Cerebellar cortex (tissue), 1 donor: ENCODE data around the gene ITGB3BP.
"Not testable (repeated sequence)": the region's sequence is repeated elsewhere in the genome, so short reads cannot be mapped to it uniquely, and the experiment has no call there.

Source experiments
- DNase-seq: peaks from one replicate; pipeline ENCODE4 v3.0.0-alpha.2; 2015; ENCODE audit warnings: low spot score

The ITGB3BP gene, protein sequence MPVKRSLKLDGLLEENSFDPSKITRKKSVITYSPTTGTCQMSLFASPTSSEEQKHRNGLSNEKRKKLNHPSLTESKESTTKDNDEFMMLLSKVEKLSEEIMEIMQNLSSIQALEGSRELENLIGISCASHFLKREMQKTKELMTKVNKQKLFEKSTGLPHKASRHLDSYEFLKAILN

DNA sequence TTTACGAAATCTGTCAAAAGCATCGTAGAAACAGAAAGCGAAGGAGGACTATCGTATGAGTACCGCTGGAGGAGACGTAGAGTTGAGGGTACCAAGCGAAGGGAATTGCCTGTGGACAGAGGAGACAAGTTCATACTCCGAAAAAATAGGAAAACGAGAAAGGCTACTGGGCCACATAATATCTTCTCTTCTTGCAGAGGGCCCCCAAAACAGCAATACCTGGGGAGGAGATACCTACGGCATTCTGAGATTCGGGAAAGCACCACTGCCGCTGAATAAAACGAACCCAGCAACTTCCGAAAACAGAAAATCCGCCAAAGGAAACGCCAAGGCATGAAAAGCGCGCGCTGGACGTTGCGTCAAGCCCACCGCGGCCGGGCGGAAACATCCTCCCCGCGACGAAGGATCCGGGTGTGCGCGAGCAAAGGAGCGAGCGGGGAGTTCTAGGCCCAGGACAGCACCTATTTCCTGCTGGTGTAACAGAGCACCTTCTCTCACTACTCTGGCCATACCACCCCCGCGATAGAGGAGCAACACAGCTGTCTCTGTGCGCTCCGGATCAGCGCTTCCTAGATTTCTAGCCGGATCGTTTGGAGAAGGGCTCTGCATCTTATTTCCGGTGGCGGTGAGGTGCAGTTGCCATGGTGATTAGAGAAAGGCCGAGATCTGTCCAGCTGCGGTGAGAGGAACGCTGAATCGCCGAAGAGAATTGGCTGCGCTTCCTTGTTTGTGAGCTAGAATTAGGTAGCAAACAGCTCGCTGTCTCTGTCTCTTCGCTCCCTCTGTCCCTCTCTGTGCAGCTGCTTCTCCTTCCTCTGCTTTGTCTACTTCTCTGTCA is at the start of gene ITGB3BP, which contains the start of gene EFCAB7:
Gene ITGB3BP (minus strand): TSS at position 335 of the 838 bp plus-strand sequence. CDS start 92 bp downstream, at position 243.
Gene EFCAB7 (plus strand): TSS at position 635 of the 838 bp plus-strand sequence. CDS start 2,048 bp downstream, outside the sequence.
- DNase-seq = peak; percentile 95

DNA sequence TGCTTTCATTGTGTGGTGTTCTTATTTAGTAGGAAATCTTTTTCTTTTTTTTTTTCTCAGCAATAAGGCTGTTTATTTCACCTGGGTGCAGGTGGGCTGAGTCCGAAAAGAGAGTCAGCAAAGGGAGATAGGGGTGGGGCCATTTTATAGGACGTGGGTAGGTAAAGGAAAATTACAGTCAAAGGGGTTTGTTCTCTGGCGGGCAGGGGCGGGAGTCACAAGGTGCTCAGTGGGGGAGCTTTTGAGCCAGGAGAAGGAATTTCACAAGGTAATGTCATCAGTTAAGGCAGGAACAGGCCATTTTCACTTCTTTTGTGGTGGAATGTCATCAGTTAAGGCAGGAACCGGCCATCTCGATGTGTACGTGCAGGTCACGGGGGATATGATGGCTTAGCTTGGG is 49.7 kb upstream of the ITGB3BP start:
- DNase-seq = not testable (repeated sequence)

DNA sequence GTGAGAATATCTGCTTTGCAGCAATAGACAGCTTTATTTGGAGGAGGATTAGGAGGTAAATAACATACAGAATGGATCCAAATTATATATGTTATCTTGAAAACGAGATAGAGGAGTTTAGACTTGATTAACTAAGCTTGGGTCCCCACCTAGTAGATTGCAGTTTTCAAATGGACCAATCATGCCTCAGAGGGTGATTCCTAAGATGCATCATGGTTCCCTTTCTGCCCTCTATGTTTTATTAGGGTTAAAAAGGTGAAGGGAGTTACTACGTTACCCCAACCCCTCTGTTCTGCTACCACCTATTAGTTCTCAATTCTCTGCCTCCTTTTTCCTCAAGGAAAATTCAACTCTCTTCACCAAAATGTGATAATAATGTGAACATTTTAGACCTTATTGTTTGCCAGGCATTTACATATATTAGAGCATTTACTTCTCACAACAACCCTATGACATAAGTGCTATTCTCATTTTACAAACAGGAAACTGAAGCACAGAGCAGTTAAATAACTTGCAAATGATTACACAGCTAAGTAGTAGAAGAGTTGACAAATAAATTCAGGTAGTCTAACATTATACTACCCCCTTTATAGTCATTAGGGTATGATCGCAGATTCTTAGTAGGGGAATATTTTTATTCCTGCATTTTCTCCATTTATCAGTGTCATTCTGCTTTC is 46.8 kb upstream of the ITGB3BP start:
- no peak for DNase-seq

DNA sequence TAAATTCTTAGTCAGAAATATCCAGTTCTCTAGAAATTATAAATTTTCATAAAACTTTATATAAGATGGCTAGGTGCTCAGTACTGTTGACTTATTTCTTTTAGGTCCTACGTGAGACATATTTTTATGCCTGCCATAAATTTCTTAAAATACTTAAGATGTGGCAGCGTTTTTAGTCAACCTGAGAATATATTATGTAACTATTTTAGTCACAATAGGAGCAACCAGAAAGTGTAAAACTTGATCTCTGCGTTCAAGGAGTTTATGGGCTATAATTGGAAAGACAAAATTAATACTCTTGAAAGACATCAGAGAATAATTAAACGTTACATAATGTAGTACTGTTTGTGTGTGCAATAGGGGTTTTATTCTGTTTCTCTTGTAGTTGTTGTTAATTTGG is 46.0 kb upstream of the ITGB3BP start:
- DNase-seq = no peak

DNA sequence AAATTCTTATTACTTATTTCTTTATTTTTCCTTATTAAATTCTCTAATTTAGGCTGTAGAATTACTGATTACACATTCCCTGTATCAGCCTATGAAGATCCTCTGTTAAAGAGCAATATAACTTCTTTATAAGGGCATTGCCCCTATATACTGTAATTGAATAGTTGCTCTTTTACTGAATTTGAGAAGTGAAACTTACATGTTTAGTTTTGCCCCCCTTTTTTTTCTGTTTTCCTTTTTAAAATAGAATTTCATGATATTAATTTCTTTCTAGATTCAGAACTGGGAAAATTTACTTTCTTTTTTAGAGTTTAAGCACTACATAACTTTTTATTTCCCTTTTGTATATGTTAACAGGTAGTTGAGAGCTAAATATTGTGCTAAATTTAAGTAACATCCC is 40.7 kb upstream of the ITGB3BP start:
- no peak for DNase-seq

DNA sequence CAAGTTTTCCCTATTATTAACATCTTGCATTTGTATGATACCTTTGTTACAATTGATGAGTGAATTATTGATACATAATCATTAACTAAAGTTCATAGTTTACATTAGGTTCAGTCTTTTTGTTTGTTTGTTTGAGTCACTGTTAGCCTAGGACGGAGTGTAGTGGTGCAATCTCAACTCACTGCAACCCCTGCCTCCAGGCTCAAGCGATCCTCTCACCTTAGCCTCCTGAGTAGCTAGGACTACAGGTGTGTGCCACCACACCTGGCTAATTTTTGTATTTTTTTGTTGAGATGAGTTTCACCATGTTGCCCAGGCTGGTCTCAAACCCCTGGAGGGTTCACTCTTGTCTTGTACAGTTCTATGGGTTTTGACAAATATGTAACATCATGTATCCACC is 36.3 kb upstream of the ITGB3BP start:
- DNase-seq = no peak

DNA sequence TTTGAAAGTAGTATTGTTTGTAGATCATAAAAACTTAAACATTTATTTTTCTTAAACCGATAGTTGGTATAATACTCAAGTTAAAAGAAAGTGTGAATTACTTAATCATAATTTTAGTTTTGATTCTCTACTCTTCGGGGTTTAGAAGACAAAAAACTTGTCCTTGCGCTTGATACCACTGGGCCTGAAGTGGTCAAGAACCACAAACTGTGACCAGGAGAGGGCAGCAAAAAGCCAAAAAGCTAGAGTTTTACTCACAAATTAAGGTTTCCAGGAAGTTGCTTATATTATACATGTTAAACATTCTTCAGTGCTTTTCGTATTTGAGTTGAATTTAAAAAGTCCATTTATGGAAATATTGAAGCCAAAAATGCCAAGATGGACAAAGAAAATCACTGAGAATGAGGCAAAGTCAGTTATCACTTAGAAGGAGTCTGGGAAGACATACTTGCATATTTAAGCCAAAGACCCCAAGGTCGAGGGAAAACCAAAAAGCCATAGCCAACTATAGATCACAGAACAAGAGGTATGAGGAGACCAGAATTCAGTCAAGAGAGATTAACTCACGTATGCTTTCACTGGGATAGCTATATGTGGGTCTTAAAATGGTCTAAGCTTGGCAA is 34.5 kb upstream of the ITGB3BP start:
- DNase-seq = peak; percentile 27

DNA sequence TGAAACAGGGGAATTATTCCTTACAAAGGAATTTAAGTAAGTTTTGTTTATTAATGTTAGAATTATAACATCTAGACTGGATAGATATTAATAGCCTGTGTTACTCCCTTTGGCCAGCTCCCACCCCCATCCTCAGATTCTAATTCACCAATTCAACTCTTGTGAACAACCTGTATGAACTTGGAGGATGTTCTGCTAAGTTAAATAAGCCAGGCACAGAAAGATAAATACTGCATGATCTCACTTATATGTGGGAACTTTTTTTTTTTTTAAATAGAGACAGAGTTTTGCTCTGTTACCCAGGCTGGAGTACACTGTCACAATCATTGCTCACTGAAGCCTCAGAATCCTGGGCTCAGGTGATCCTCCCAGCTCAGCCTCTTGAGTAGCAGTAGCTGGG is 32.5 kb upstream of the ITGB3BP start:
- DNase-seq = no peak

DNA sequence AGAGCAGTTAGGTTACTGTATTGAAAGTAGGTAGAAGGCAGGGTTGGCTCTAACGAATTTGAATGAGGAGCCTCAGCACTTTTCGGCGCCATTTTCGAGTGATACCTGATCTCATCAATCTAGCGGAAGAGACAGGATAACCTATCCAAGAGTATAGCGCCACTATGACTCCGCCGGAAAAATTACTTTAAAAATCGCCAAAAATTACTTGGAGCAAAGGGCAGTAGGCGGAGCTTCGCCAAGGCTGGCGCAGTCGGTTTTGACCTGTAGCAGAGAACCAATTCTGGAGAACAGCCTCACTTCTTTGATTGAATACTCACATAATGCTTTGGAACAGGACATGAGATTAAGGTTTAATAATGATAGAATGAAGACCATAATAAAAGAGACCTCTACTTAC is 25.9 kb upstream of the ITGB3BP start:
- DNase-seq = no peak

DNA sequence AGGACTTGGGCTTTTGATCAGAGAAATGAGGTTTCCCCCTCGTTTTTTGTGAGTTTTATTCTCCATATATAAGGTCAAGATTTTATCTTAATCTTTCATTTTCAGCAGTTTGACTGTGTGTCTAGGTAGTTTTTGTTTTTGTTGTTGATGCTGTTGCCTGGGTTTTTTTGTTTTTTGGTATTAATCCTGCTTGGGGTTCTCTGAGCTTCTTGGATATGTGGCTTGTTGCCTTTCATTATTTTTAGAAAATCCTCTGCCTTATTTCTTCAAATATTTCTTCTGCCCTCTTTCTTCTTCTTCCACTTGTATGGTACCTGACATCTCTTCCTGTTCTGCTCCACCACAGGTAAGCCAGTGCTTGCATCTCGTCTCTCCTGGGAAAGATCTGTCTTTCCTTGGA is 25.3 kb upstream of the ITGB3BP start:
- no peak for DNase-seq

DNA sequence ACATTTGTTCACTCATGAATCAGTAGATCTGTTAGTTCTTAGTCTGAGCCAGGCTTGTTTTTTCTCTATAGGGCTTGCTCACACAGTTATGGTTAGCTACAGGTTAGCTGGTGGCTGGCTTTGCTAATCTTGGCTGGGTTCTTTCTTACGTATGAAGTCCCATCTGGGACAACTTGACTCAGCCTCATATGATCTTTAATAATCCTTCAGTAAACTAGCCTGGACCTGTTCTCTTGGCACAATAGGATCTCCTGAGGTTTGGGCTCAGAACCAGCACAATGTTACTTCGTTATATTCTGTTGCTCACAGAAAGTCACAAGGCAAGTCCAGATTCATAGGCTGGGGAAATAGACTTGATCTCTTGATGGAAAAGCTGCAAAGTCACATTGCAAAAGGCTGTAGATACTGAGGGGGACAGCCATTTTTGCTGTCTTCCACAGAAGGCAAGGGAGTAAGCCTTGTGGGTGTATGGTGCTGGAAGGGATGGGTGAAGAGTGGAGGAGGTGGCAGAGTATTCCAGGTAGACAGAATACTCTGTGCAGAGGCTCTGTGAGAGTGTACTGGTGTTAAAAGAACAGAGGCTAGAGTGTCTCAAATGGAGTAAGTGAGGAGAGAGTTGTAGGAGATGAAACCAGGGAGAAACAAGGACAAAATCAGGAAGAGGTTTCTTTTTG is 24.7 kb upstream of the ITGB3BP start:
- no peak for DNase-seq

DNA sequence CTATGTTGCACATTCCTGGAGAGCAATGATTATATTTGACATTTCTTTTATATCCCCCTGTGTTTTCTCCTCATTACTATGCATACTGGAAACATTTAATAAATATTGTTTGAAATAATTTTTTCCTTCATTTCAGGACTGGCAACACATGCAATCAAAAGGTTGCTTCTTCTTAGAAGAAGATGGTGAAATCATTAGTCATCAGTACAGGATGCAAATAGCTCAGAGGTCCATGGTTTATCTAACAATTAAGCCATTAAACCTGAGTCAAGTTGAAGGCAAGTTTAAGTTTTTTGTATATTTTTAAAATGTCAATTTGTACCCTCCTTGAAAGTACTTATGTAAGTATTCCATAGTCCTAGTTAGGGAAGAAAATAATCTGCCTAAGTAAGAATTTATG is 22.8 kb upstream of the ITGB3BP start:
- DNase-seq = no peak

DNA sequence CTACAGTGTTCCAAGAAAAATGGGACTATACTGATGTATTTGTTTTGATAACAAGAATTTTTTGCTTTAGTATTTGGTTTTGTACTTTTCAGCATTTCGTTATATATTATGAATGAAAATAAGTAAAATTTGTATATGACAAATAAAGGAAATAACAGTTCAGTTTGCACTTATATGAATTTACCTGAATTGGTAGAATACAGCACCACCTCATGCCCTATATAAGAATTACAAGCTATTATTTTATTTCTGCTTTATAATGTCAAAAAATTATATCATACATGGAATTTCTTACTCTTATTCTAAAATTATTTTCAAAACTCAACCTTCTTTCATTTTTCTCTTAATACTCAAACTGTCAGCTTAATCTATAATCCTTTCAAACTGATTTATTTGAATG is 14.9 kb upstream of the ITGB3BP start:
- no peak for DNase-seq

DNA sequence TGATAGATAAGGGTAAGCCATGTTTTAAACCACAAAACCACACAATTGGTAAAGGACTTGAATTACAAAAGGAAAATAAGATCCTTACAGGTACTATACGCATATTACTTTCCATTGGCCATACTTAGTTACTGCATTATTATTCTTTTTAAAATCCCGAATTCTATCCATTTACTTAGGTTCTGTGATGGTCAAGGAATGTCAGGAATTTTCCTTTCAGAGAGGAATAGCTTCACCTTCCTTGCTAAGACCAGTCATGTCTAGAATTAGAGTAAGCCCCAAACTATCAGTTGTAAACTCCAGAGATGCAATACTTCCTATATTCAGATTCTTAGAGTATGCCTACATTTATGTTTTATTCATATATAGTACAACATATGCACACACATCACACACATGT is 14.0 kb upstream of the ITGB3BP start:
- no peak for DNase-seq

DNA sequence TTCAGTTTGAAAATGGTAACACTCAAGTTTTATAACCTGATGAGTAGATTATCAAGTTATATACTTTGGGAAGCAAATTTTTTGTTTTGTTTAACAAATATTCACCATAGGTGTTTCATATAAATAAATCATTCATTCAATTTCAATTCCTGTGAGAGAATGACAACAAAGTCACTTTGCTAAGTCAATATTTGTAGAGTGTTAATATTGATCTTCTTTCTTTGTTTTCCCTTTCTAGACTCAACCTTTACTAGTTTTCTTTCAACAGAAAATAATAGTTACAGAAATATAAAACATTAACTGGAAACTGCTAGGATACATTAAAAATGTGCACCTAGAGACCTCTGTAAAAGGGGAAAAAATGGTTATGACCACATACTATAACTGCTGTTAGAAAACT is 11.4 kb upstream of the ITGB3BP start:
- DNase-seq = no peak

DNA sequence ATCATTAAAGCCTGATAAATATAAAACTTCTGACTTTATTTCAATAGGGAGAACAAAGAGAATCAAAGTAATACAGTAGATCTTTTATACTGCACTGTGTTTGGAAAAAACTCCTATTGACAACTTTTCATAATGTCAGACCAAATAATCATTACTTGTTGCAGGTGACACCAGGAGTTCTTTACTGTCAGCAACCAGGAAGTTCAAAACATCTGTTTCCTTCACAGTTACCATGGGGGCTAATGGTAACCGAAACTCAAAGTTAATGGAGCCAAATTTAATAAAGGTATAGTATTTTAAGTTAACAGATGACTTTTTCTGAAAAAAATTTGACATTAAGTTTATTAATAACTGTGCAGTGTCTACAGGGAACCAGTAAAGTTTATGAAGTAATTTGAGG is 10.9 kb upstream of the ITGB3BP start:
- DNase-seq = no peak

DNA sequence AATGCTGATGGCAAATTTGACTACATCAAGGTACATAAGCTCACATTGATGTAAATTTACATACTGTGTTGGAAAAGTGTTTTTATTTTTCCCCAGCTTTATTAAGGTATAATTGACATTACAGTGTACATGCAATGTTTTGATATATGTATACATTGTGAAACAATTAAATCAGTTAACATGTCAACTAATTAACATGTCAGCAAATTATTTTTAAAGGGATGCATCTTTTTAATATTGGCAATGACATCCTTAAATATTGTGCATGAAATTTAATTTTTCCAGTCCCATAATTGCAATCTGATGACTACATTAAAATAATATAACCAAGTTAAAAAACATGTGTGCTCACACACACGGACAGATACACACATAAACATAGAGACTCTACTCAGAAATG is 9.7 kb upstream of the ITGB3BP start:
- no peak for DNase-seq

DNA sequence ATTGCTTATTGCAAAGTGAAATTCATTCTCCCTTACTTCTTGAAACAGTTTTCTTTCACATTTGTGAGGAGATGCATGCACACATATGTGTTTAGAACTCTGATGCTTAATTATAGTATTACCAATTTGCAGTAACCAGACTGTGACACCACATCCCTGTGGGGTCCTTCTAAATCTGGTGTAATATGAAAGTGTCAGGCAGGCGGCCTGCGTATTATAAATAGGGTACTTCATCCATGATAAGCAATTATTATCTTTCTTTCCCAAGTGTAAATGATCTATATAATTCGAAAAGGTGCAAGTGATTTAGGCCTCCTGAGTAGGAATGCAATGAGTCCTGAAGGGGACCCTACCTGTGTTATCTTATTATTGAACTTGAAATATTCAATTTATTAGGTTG is 1.2 kb upstream of the ITGB3BP start:
- peak; percentile 14 for DNase-seq

DNA sequence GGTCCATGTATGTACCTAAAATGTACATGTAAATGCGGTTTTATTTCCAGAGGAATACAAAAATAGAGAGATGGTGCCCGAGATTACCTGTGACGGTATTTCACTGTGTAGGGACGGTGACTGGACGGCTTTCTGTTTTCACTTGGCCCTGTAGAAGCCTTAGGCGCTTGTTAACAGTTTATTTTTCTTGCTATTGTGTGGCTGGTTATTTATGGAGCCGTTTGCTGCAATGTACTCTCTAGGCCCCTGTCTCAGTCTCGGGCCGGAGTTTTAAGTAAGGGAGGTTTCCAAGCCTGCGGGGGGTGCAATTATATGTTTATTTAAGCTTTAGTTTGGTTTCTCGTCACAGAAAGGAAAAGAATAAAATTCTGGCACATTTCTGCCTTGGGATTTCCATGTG is 713 bp upstream of the ITGB3BP start:
- no peak for DNase-seq

DNA sequence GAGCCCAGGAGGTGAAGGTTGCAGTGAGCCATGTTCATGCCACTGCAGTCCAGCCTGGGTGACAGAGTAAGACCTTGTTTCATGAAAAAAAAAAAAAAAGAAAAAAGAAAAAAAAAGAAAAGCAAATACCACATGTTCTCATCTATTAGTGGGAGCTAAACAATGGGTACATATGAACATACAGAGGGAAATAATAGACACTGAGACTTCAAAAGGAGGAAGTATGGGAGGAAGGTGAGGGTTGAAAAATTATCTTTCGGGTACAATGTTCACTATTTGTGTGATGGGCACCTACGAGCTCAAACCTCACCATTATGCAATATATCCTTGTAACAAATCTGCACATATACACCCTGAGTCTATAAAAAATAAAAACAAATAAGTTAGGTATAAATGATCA is 6.4 kb downstream of the ITGB3BP start:
- DNase-seq = no peak

DNA sequence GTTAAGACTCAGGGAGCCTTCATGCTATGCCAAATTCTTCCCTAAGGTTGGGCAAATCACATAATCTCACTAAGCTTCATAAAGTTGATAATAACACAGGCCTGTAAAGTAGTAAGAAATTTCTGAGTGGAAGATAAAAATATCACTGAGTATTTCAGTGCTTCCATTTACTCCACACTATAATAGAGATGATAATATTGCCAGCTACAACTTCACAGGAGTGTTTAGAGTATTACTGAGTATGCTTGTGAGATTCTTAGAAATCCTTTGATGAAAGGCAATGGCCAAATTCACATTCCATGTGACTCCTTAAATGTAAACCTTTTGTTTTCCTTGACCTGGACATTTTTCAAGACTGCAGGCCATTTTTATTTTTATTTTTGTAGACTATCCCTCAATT is 10.4 kb downstream of the ITGB3BP start:
- no peak for DNase-seq

DNA sequence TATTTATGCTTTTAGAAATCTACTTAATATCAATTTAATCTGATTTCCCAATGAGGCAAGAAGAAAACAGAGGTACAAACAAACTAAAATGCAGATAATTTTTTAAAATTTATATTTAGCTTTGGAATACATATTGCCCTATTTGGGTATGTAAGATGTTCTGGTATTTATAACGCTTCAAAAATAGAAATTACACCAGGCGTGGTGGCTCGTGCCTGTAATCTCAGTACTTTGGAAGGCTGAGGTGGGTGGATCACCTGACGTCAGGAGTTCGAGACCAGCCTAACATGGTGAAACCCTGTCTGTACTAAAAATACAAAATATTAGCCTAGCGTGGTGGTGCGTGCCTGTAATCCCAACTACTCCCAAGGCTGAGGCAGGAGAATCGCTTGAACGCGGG is 13.3 kb downstream of the ITGB3BP start:
- no peak for DNase-seq
